ENCODE results near the gene PRKACB. TPM values are rescaled to one million over a fixed set of nuclear protein-coding genes. Genes with fewer than 3 reads are reported as not detected.

PRKACB gene
- total RNA-seq (10 to 100 TPM; 11.9 to 18.2 TPM), polyA plus RNA-seq (1 to 10 TPM; 5.9 to 6.0 TPM)

DNA sequence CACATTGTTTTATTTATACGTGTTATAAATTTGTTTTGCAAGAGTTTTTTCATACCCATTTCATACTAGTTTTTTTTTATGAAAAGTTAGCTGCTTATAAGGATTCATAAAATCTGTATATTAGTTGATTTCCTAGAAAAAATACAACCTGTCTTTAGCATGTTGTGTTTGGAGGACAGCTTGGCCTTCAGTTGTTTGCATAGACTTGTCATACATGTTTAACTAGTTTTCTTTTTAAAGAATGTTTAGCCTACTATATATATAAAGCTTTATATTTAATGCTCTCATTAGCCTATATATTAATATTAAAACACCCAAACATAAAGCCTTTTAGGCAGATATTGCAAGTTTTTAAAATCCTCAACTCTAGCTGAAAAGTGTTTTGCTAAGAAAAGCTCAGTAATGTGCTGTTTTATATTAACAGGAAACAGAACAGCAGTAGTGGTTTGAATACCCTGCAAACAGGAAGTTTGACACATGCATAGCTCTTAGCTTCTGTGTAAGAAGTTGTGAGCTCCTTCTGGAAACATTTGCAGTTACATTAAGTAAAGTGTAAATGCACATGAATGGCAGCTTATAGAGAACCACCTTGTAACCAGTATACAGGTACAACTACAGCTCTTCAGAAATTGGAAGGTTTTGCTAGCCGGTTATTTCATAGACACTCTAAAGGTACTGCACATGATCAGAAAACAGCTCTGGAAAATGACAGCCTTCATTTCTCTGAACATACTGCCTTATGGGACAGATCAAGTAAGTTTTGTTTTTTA lies at the start of gene PRKACB:
TSS of gene PRKACB (plus strand) at position 476 of the 770 bp plus-strand sequence. CDS start at position 567, 91 bp downstream.
- Histone ChIP-seq H3K4me1 (ENCODE audit: control insufficient read depth in 4 of 4, insufficient read depth in 4 of 4, low read length in 3 of 4) (peaks cover 0 to 6% (median 0%) of the 10 kb centered on the region in 4 donors), H3K9ac (ENCODE audit: low read depth in 1 of 2, low read length in 2 of 2) (peak within 1 kb of the TSS in 1 of 2 donors; percentile 77), H3K27me3 (ENCODE audit: control insufficient read depth in 4 of 4, insufficient read depth in 4 of 4, low read length in 3 of 4) (no peaks in the 10 kb centered on the region), H3K4me3 (ENCODE audit: low read depth in 1 of 3, low read length in 3 of 3) (peak within 1 kb of the TSS in 1 of 3 donors; percentile 11), H3K9me3 (ENCODE audit: control insufficient read depth in 4 of 4, low read length in 3 of 4) (peaks cover 0 to 2% (median under 1%) of the 10 kb centered on the region in 4 donors), H3K36me3 (ENCODE audit: control insufficient read depth in 4 of 4, insufficient read depth in 3 of 4, low read depth in 1 of 4, low read length in 3 of 4) (no peaks in the 10 kb centered on the region), H3K27ac (ENCODE audit: low read depth in 1 of 2, low read length in 2 of 2) (peak within 1 kb of the TSS in 1 of 2 donors; percentile 39)
- 67% methylated on average over 2 of the region's 2 CpGs for WGBS
- DNase-seq (ENCODE audit: low spot score) = no peak
- no peak for TF ChIP-seq NR2F2 (IDR thresholded peaks at IDR 0.05)
- TF ChIP-seq RXRA (IDR thresholded peaks at IDR 0.05) = no peak
- TF ChIP-seq RAD21 (IDR thresholded peaks at IDR 0.05) = no peak
- no peak for TF ChIP-seq HNF4A (conservative IDR thresholded peaks at IDR 0.05)
- TF ChIP-seq FOXA2 (IDR thresholded peaks at IDR 0.05) = no peak
- no peak for TF ChIP-seq SP1 (IDR thresholded peaks at IDR 0.05)

DNA sequence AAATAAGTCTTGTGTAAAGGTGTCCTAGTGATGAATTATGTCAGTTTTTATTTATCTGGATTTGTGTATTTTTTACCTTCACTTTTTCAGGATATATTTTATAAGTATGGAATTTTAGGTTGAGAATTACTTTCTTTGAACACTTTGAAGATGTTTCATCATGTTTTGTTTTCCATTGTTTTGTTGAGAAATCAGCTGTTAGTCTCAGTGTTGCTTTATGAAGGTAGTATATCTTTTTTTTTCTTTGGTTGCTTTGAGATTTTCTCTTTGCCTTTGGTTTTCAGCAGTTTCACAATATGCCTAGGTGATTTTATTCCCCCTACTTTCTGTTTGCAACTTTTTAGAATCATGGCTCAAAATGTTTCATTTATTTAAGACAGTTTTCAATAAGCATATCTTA lies 48.8 kb upstream of the PRKACB start:
- H3K4me3 ChIP-seq (ENCODE audit: low read depth in 1 of 3, low read length in 3 of 3) = no peak overlapping the region
- peaks cover 0 to 3% (median 2%) of the 10 kb centered on the region in 4 donors for H3K4me1 ChIP-seq (ENCODE audit: control insufficient read depth in 4 of 4, insufficient read depth in 4 of 4, low read length in 3 of 4)
- no peaks in the 10 kb centered on the region for H3K36me3 ChIP-seq (ENCODE audit: control insufficient read depth in 4 of 4, insufficient read depth in 3 of 4, low read depth in 1 of 4, low read length in 3 of 4)
- no peaks in the 10 kb centered on the region for H3K27me3 ChIP-seq (ENCODE audit: control insufficient read depth in 4 of 4, insufficient read depth in 4 of 4, low read length in 3 of 4)
- H3K9ac ChIP-seq (ENCODE audit: low read depth in 1 of 2, low read length in 2 of 2) = no peak overlapping the region
- TF ChIP-seq, protein P1, sequence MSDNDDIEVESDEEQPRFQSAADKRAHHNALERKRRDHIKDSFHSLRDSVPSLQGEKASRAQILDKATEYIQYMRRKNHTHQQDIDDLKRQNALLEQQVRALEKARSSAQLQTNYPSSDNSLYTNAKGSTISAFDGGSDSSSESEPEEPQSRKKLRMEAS (IDR thresholded peaks at IDR 0.05) = no peak
- TF ChIP-seq, protein P2, sequence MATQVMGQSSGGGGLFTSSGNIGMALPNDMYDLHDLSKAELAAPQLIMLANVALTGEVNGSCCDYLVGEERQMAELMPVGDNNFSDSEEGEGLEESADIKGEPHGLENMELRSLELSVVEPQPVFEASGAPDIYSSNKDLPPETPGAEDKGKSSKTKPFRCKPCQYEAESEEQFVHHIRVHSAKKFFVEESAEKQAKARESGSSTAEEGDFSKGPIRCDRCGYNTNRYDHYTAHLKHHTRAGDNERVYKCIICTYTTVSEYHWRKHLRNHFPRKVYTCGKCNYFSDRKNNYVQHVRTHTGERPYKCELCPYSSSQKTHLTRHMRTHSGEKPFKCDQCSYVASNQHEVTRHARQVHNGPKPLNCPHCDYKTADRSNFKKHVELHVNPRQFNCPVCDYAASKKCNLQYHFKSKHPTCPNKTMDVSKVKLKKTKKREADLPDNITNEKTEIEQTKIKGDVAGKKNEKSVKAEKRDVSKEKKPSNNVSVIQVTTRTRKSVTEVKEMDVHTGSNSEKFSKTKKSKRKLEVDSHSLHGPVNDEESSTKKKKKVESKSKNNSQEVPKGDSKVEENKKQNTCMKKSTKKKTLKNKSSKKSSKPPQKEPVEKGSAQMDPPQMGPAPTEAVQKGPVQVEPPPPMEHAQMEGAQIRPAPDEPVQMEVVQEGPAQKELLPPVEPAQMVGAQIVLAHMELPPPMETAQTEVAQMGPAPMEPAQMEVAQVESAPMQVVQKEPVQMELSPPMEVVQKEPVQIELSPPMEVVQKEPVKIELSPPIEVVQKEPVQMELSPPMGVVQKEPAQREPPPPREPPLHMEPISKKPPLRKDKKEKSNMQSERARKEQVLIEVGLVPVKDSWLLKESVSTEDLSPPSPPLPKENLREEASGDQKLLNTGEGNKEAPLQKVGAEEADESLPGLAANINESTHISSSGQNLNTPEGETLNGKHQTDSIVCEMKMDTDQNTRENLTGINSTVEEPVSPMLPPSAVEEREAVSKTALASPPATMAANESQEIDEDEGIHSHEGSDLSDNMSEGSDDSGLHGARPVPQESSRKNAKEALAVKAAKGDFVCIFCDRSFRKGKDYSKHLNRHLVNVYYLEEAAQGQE (IDR thresholded peaks at IDR 0.05) = no peak
- H3K27ac ChIP-seq (ENCODE audit: low read depth in 1 of 2, low read length in 2 of 2) = no peak overlapping the region
- H3K9me3 ChIP-seq (ENCODE audit: control insufficient read depth in 4 of 4, low read length in 3 of 4) = no peaks in the 10 kb centered on the region
- DNase-seq (ENCODE audit: low spot score) = no peak

DNA sequence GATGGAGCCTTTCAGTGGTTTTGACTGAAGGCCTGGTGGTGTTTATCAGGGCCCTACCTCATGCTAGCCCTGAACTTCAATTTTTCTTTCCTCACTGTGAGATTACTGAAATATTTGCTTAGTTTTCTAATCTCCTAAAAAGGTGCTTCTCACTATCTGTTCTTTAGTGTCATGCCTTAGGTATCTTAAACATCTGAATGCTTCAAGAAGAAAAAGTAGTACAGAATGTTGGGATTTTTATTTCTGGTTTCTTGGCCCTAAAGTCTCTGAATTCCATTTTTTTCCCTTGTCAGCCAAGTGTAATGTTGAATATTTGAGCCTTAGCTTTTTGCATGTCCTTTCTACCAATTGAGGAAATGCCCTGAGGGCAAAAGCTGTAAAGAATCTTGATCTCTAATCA lies 47.9 kb upstream of the PRKACB start:
- TF ChIP-seq RAD21 (IDR thresholded peaks at IDR 0.05) (no peak), RXRA (IDR thresholded peaks at IDR 0.05) (no peak), YY1 (IDR thresholded peaks at IDR 0.05) (no peak), FOXA2 (IDR thresholded peaks at IDR 0.05) (no peak)
- TF ChIP-seq, protein P2 (IDR thresholded peaks at IDR 0.05) = no peak
- TF ChIP-seq, protein P3, sequence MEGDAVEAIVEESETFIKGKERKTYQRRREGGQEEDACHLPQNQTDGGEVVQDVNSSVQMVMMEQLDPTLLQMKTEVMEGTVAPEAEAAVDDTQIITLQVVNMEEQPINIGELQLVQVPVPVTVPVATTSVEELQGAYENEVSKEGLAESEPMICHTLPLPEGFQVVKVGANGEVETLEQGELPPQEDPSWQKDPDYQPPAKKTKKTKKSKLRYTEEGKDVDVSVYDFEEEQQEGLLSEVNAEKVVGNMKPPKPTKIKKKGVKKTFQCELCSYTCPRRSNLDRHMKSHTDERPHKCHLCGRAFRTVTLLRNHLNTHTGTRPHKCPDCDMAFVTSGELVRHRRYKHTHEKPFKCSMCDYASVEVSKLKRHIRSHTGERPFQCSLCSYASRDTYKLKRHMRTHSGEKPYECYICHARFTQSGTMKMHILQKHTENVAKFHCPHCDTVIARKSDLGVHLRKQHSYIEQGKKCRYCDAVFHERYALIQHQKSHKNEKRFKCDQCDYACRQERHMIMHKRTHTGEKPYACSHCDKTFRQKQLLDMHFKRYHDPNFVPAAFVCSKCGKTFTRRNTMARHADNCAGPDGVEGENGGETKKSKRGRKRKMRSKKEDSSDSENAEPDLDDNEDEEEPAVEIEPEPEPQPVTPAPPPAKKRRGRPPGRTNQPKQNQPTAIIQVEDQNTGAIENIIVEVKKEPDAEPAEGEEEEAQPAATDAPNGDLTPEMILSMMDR (IDR thresholded peaks at IDR 0.05; ENCODE audit: low read depth, low read length, missing input control) = no peak
- TF ChIP-seq, protein P4, sequence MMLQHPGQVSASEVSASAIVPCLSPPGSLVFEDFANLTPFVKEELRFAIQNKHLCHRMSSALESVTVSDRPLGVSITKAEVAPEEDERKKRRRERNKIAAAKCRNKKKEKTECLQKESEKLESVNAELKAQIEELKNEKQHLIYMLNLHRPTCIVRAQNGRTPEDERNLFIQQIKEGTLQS (IDR thresholded peaks at IDR 0.05) = no peak
- DNase-seq (ENCODE audit: low spot score) = no peak
- no peaks in the 10 kb centered on the region for H3K36me3 ChIP-seq (ENCODE audit: control insufficient read depth in 4 of 4, insufficient read depth in 3 of 4, low read depth in 1 of 4, low read length in 3 of 4)

More for the DNA sequence above, 47.9 kb upstream of the PRKACB start:
- Histone ChIP-seq H3K4me1 (ENCODE audit: control insufficient read depth in 4 of 4, insufficient read depth in 4 of 4, low read length in 3 of 4) (no peaks in the 10 kb centered on the region), H3K27ac (ENCODE audit: low read depth in 1 of 2, low read length in 2 of 2) (no peak overlapping the region), H3K9ac (ENCODE audit: low read depth in 1 of 2, low read length in 2 of 2) (no peak overlapping the region), H3K27me3 (ENCODE audit: control insufficient read depth in 4 of 4, insufficient read depth in 4 of 4, low read length in 3 of 4) (no peaks in the 10 kb centered on the region), H3K4me3 (ENCODE audit: low read depth in 1 of 3, low read length in 3 of 3) (no peak overlapping the region), H3K9me3 (ENCODE audit: control insufficient read depth in 4 of 4, low read length in 3 of 4) (no peaks in the 10 kb centered on the region)
